H9 (cell line): Measurements from ENCODE around the gene SNTG2. TPM values are rescaled to one million over a fixed set of nuclear protein-coding genes. Genes with fewer than 3 reads are reported as not detected.
A peak's percentile ranks its signal among the peaks of the same experiment; 100 is the strongest.

Experiments used
- DNase-seq: peaks from one replicate; pipeline ENCODE4 v3.0.0-alpha.2; 2017
- H2AFZ ChIP-seq: one replicate; pipeline ENCODE4 v1.6.1; 2013; ENCODE audit warnings: mild to moderate bottlenecking, low read length, control low read depth, moderate library complexity
- H2AK5ac ChIP-seq: 2 replicates; pipeline ENCODE4 v1.6.1; 2013; ENCODE audit warnings: low read length, control low read depth, mixed read lengths; ENCODE audit not compliant: insufficient read length
- H2BK120ac ChIP-seq: one replicate; pipeline ENCODE4 v1.6.1; 2013; ENCODE audit warnings: low read depth, mild to moderate bottlenecking, low read length, control low read depth, inconsistent platforms; ENCODE audit not compliant: poor library complexity, severe bottlenecking
- H2BK12ac ChIP-seq: 2 replicates; pipeline ENCODE4 v1.6.1; 2013; ENCODE audit warnings: low read length, control low read depth, mixed read lengths, low read depth; ENCODE audit not compliant: insufficient read length
- H2BK15ac ChIP-seq: 2 replicates; pipeline ENCODE4 v1.6.1; 2013; ENCODE audit warnings: low read depth, low read length, control low read depth
- H2BK20ac ChIP-seq: one replicate; pipeline ENCODE4 v1.6.1; 2013; ENCODE audit warnings: low read depth, mild to moderate bottlenecking, low read length, control low read depth, inconsistent platforms; ENCODE audit not compliant: poor library complexity, severe bottlenecking
- H2BK5ac ChIP-seq: 2 replicates; pipeline ENCODE4 v1.6.1; 2013; ENCODE audit warnings: low read length, control low read depth, mixed read lengths; ENCODE audit not compliant: insufficient read length
- H3K14ac ChIP-seq: 2 replicates; pipeline ENCODE4 v1.6.1; 2013; ENCODE audit warnings: low read length, control low read depth; ENCODE audit not compliant: insufficient read depth
- H3K18ac ChIP-seq: 2 replicates; pipeline ENCODE4 v1.6.1; 2013; ENCODE audit warnings: low read depth, mild to moderate bottlenecking, mixed read lengths, low read length, control low read depth; ENCODE audit not compliant: insufficient read length
- H3K23ac ChIP-seq: 2 replicates; pipeline ENCODE4 v1.6.1; 2013; ENCODE audit warnings: low read length, control low read depth, mixed read lengths, low read depth; ENCODE audit not compliant: insufficient read length
- H3K23me2 ChIP-seq: 2 replicates; pipeline ENCODE4 v1.6.1; 2013; ENCODE audit warnings: low read depth, mild to moderate bottlenecking, mixed read lengths, low read length, control low read depth; ENCODE audit not compliant: insufficient read length, poor library complexity, severe bottlenecking
- H3K27ac ChIP-seq: 2 replicates; pipeline ENCODE4 v1.5.1; 2013; ENCODE audit warnings: low read length, control low read depth, mixed read lengths, low read depth; ENCODE audit not compliant: insufficient read length
- H3K27me3 ChIP-seq: 2 replicates; pipeline ENCODE4 v1.6.1; 2013; ENCODE audit warnings: low read length, control low read depth, inconsistent platforms; ENCODE audit not compliant: insufficient read depth
- H3K4ac ChIP-seq: 2 replicates; pipeline ENCODE4 v1.6.1; 2013; ENCODE audit warnings: low read depth, mild to moderate bottlenecking, control low read depth, inconsistent platforms, low read length, moderate library complexity
- H3K4me1 ChIP-seq: 2 replicates; pipeline ENCODE4 v1.6.1; 2013; ENCODE audit warnings: low read length, control low read depth, inconsistent platforms; ENCODE audit not compliant: insufficient read depth
- H3K4me2 ChIP-seq: 2 replicates; pipeline ENCODE4 v1.6.1; 2013; ENCODE audit warnings: low read length, control low read depth, mixed read lengths; ENCODE audit not compliant: insufficient read length, insufficient read depth
- H3K56ac ChIP-seq: 2 replicates; pipeline ENCODE4 v1.6.1; 2013; ENCODE audit warnings: low read depth, mild to moderate bottlenecking, mixed read lengths, low read length, control low read depth; ENCODE audit not compliant: insufficient read length
- H3K79me1 ChIP-seq: 2 replicates; pipeline ENCODE4 v1.6.1; 2013; ENCODE audit warnings: low read depth, mild to moderate bottlenecking, moderate library complexity, low read length, control low read depth, inconsistent platforms; ENCODE audit not compliant: insufficient read depth, poor library complexity, severe bottlenecking
- H3K79me2 ChIP-seq: 2 replicates; pipeline ENCODE4 v1.6.1; 2013; ENCODE audit warnings: low read length, control low read depth, inconsistent platforms; ENCODE audit not compliant: insufficient read depth
- H3K9ac ChIP-seq: 2 replicates; pipeline ENCODE4 v1.6.1; 2013; ENCODE audit warnings: low read length, control low read depth, mixed read lengths; ENCODE audit not compliant: insufficient read length; ENCODE audit errors: extremely low read depth
- H3K9me3 ChIP-seq: one replicate; pipeline ENCODE4 v1.6.1; 2013; ENCODE audit warnings: low read depth, low read length, inconsistent platforms; ENCODE audit not compliant: control insufficient read depth
- H3T11ph ChIP-seq: one replicate; pipeline ENCODE4 v1.6.1; 2013; ENCODE audit warnings: mild to moderate bottlenecking, low read length, control low read depth, inconsistent platforms
- H4K20me1 ChIP-seq: one replicate; pipeline ENCODE4 v1.6.1; 2013; ENCODE audit not compliant: control insufficient read depth, insufficient read length, insufficient read depth
- H4K5ac ChIP-seq: 2 replicates; pipeline ENCODE4 v1.6.1; 2013; ENCODE audit warnings: low read depth, mild to moderate bottlenecking, mixed read lengths, low read length, control low read depth; ENCODE audit not compliant: insufficient read length
- H4K8ac ChIP-seq: replicated peaks from 2 replicates; pipeline ENCODE4 v1.6.1; 2013; ENCODE audit warnings: low read length, control low read depth, mixed read lengths, low read depth; ENCODE audit not compliant: insufficient read length
- H4K91ac ChIP-seq: 2 replicates; pipeline ENCODE4 v1.6.1; 2013; ENCODE audit warnings: low read depth, mild to moderate bottlenecking, moderate library complexity, mixed read lengths, low read length, control low read depth; ENCODE audit not compliant: insufficient read length
- H3K27ac Mint-ChIP-seq, 3 experiments: 2 replicates in 2 of 3; 3 replicates in 1 of 3; pipeline ENCODE4 v1.8.0; 2020 to 2021; ENCODE audit warnings: mixed read lengths in 3 of 3, mild to moderate bottlenecking in 1 of 3, moderate library complexity in 1 of 3
- H3K27me3 Mint-ChIP-seq: 2 replicates; pipeline ENCODE4 v1.8.0; 2021; ENCODE audit warnings: low read depth, mild to moderate bottlenecking, moderate library complexity, mixed read lengths
- H3K36me3 Mint-ChIP-seq, 3 experiments: 2 replicates in 2 of 3; 3 replicates in 1 of 3; pipeline ENCODE4 v1.8.0; 2020 to 2021; ENCODE audit warnings: low read depth in 3 of 3, mixed read lengths in 3 of 3; ENCODE audit not compliant: insufficient read depth in 1 of 3
- H3K4me1 Mint-ChIP-seq, 2 experiments: 2 replicates each; pipeline ENCODE4 v1.8.0; 2020; ENCODE audit warnings: mixed read lengths in 2 of 2
- H3K4me3 Mint-ChIP-seq, 2 experiments: 2 replicates in 1 of 2; 3 replicates in 1 of 2; pipeline ENCODE4 v1.8.0; 2020 to 2021; ENCODE audit warnings: mild to moderate bottlenecking in 2 of 2, mixed read lengths in 2 of 2, moderate library complexity in 1 of 2
- H3K9me3 Mint-ChIP-seq, 2 experiments: 2 replicates in 1 of 2; 3 replicates in 1 of 2; pipeline ENCODE4 v1.8.0; 2020; ENCODE audit warnings: mild to moderate bottlenecking in 2 of 2, mixed read lengths in 2 of 2, moderate library complexity in 1 of 2
- CTCF ChIP-seq: fragments of 200-600 bp; sonication (generic); conservative IDR thresholded peaks from 3 replicates; pipeline ENCODE4 v1.8.0; 2021; ENCODE audit warnings: antibody characterized with exemption, mild to moderate bottlenecking
- WGBS: extraction: QIAGEN DNeasy Blood & Tissue Kit; methylation state at CpG from one replicate; pipeline ENCODE4 v1.1.7; 2013; ENCODE audit warnings: missing lambda C conversion rate, low lambda C conversion rate, mixed read lengths; ENCODE audit not compliant: insufficient read length; ENCODE audit errors: extremely low coverage; 5-methylcytosine and 5-hydroxymethylcytosine counted together
- total RNA-seq: library from RNA; stranded (reverse); gene quantifications from 2 replicates; pipeline ENCODE4 v1.2.1, GENCODE V29; 2021

SNTG2 gene
- total RNA-seq, 1 experiment from 2014 or later: 13.2 TPM

- no peaks in the 10 kb centered on the region for H3K79me2 ChIP-seq
Measured at GRCh38 chr2:1236606-1237005, 286.0 kb downstream of the SNTG2 start.

More at GRCh38 chr2:1236606-1237005, 286.0 kb downstream of the SNTG2 start:
- Mint-ChIP-seq H3K27me3 (no peaks in the 10 kb centered on the region), H3K4me1 (peaks cover 5 to 10% of the 10 kb centered on the region in 2 experiments), H3K36me3 (peaks cover 0 to 4% (median 0%) of the 10 kb centered on the region in 3 experiments; a peak in 1 of 7 replicates), H3K4me3 (no peak overlapping the region), H3K27ac (peak overlapping the region in 1 of 3 experiments; percentile 59; a peak in 1 of 7 replicates), H3K9me3 (no peaks in the 10 kb centered on the region; a peak in 1 of 5 replicates)
- Histone ChIP-seq H2BK120ac (no peak overlapping the region), H3K4ac (no peak overlapping the region), H3K23ac (no peak overlapping the region), H3K4me2 (no peak overlapping the region), H2AK5ac (no peak overlapping the region), H4K91ac (no peak overlapping the region), H3K9me3 (no peaks in the 10 kb centered on the region), H4K8ac (no peak overlapping the region), H2BK20ac (no peak overlapping the region), H3K27ac (no peak overlapping the region), H3K14ac (no peak overlapping the region), H3K27me3 (no peaks in the 10 kb centered on the region), H2BK15ac (no peak overlapping the region), H3K79me1 (no peaks in the 10 kb centered on the region), H4K20me1 (no peaks in the 10 kb centered on the region), H2AFZ (no peak overlapping the region), H3K4me1 (no peaks in the 10 kb centered on the region; the same call in 1 of the 2 replicates), H3T11ph (no peak overlapping the region), H2BK5ac (no peak overlapping the region), H2BK12ac (no peak overlapping the region), H3K23me2 (no peaks in the 10 kb centered on the region), H3K18ac (no peak overlapping the region), H4K5ac (no peak overlapping the region), H3K9ac (no peak overlapping the region), H3K56ac (no peak overlapping the region)
- WGBS: no CpG with 5 or more reads among the region's 1 CpG
- no peak for TF ChIP-seq CTCF
- DNase-seq: no peak
